OCI-LY7 (cell line): Measurements from ENCODE around the gene NAT16.

ENCODE experiments used
- EZH2phosphoT487 ChIP-seq: fragments of 200-600 bp; sonication (generic); IDR thresholded peaks from 2 replicates; pipeline ENCODE4 v1.6.1; 2018; ENCODE audit warnings: low read depth, borderline replicate concordance, mild to moderate bottlenecking, mixed run types, antibody characterized with exemption, low read length, moderate library complexity, mixed read lengths
- TF ChIP-seq, protein P1 (sequence below): fragments of 200-600 bp; sonication (generic); conservative IDR thresholded peaks from 2 replicates; pipeline ENCODE4 v1.5.1; 2014; ENCODE audit warnings: mild to moderate bottlenecking, antibody characterized with exemption, low read length, moderate library complexity, mixed read lengths

DNA sequence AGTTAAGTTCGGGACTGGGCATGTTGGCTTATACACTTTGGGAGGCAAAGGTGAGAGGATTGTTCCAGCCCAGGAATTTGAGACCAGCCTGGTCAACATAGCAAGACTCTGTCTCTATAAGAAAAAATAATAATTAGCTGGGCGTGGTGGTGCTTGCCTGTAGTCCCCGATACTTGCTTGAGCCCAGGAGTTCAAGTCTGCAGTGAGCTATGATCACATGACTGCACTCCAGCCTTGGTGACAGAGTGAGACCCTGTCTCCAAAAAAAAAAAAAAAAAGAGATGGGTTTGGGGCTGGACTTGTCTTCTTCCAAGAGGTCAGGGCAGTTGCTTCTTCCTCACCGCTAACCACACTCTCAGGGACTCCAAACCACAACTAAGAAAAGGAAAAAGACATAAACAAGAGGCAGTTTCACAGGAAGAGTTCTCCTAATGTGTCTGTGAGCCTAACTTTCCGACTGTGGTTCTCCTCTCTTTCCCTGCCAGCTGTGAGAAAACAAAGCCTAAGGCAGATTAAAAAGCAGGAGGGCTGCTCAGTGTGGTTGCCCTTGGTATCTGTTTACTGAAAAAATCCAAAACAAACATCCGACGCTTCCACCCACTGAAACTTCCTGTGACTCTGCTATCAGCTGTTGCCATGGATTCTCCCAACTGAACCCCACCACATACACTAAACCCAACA lies 55.6 kb downstream of the NAT16 start:
- no peak for TF ChIP-seq EZH2phosphoT487
- TF ChIP-seq, protein P1, sequence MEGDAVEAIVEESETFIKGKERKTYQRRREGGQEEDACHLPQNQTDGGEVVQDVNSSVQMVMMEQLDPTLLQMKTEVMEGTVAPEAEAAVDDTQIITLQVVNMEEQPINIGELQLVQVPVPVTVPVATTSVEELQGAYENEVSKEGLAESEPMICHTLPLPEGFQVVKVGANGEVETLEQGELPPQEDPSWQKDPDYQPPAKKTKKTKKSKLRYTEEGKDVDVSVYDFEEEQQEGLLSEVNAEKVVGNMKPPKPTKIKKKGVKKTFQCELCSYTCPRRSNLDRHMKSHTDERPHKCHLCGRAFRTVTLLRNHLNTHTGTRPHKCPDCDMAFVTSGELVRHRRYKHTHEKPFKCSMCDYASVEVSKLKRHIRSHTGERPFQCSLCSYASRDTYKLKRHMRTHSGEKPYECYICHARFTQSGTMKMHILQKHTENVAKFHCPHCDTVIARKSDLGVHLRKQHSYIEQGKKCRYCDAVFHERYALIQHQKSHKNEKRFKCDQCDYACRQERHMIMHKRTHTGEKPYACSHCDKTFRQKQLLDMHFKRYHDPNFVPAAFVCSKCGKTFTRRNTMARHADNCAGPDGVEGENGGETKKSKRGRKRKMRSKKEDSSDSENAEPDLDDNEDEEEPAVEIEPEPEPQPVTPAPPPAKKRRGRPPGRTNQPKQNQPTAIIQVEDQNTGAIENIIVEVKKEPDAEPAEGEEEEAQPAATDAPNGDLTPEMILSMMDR = no peak
